ENCODE results near the gene DEPP1. TPM values are rescaled to one million over a fixed set of nuclear protein-coding genes. Genes with fewer than 3 reads are reported as not detected.
A peak's percentile ranks its signal among the peaks of the same experiment; 100 is the strongest.

Gene DEPP1
- total RNA-seq, 1 donor from 2014 or later, result 21.9 TPM

- H3K36me3 ChIP-seq (ENCODE audit: control insufficient read depth, insufficient read depth, low read length), result no peaks in the 10 kb centered on the region
- no peak overlapping the region for H3K4me3 ChIP-seq (ENCODE audit: low read depth, low read length)
- no peaks in the 10 kb centered on the region for H3K27me3 ChIP-seq (ENCODE audit: control insufficient read depth, insufficient read depth, low read length)
- TF ChIP-seq, protein P1, sequence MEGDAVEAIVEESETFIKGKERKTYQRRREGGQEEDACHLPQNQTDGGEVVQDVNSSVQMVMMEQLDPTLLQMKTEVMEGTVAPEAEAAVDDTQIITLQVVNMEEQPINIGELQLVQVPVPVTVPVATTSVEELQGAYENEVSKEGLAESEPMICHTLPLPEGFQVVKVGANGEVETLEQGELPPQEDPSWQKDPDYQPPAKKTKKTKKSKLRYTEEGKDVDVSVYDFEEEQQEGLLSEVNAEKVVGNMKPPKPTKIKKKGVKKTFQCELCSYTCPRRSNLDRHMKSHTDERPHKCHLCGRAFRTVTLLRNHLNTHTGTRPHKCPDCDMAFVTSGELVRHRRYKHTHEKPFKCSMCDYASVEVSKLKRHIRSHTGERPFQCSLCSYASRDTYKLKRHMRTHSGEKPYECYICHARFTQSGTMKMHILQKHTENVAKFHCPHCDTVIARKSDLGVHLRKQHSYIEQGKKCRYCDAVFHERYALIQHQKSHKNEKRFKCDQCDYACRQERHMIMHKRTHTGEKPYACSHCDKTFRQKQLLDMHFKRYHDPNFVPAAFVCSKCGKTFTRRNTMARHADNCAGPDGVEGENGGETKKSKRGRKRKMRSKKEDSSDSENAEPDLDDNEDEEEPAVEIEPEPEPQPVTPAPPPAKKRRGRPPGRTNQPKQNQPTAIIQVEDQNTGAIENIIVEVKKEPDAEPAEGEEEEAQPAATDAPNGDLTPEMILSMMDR (IDR thresholded peaks at IDR 0.05; ENCODE audit: insufficient read depth, low read length, poor library complexity, severe bottlenecking), result peak; percentile 46
- no peak for DNase-seq (ENCODE audit: low read depth)
These were observed 15.5 kb downstream of the DEPP1 start for GRCh38 chr10:44962870-44963738.

- TF ChIP-seq, protein P1 (IDR thresholded peaks at IDR 0.05; ENCODE audit: insufficient read depth, low read length, poor library complexity, severe bottlenecking), result no peak
- no peak for DNase-seq (ENCODE audit: low read depth)
- no peaks in the 10 kb centered on the region for H3K27me3 ChIP-seq (ENCODE audit: control insufficient read depth, insufficient read depth, low read length)
- H3K36me3 ChIP-seq (ENCODE audit: control insufficient read depth, insufficient read depth, low read length), result no peaks in the 10 kb centered on the region
- H3K4me3 ChIP-seq (ENCODE audit: low read depth, low read length), result no peak overlapping the region
These were observed 16.5 kb downstream of the DEPP1 start for GRCh38 chr10:44961931-44962750.

DNA sequence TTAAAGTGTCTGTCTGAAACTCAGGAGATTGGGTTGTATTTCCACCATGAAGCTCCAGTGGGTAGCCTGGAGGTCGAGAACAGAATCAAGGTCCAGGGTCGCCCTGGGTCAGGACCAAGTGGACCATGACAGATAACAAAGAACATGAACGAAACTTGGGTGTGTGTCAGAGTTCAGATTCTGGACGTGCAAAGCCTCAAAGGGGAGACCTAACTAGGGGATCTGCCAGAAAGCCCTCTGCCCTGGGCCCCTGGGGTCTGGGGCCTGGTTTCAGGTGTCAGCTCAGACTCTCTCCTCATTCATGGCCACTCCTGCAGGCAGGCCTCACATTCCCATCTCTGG, 17.4 kb downstream of the DEPP1 start:
- no peak for DNase-seq (ENCODE audit: low read depth)
- no peaks in the 10 kb centered on the region for H3K27me3 ChIP-seq (ENCODE audit: control insufficient read depth, insufficient read depth, low read length)
- H3K4me3 ChIP-seq (ENCODE audit: low read depth, low read length), result no peak overlapping the region
- TF ChIP-seq, protein P1 (IDR thresholded peaks at IDR 0.05; ENCODE audit: insufficient read depth, low read length, poor library complexity, severe bottlenecking), result no peak
- no peaks in the 10 kb centered on the region for H3K36me3 ChIP-seq (ENCODE audit: control insufficient read depth, insufficient read depth, low read length)

DNA sequence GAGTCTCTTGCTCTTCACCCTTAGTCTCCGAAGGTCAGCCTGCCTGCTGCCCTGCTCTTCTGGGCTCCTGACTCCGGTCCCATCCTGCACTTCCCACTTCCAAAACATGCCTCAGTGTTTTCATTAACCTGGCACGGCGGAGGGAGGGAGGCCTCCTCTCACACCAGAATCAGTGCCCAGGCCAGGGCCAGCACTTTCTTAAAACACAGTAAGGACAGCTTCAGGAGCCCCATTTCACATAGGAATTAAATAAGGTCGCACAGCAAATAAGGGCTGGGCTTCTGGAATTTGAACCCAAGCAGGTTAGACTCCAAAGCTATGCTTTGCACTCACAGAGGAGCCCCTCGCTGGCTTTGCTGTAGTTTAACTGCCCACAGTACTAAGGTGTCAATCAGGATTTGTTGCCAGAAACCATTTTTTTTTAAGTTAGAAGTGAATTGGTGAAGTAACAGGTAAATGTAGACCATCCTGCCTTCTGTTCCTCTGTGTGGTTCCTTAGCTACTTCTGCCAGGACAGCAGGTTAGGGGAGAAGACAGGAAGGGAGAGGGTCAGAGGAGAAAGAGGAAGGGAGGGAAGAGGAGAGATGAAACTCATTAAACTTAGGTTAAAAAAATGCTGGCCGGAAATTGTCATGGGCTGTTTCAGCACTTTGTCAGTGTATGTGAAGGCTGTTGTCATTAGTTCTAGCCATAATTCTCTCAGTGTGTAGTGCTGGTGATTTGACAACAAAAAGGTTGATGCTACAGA, 18.0 kb downstream of the DEPP1 start:
- no peak for DNase-seq (ENCODE audit: low read depth)
- Histone ChIP-seq H3K4me3 (ENCODE audit: low read depth, low read length) (peak overlapping the region; percentile 52), H3K36me3 (ENCODE audit: control insufficient read depth, insufficient read depth, low read length) (no peaks in the 10 kb centered on the region), H3K27me3 (ENCODE audit: control insufficient read depth, insufficient read depth, low read length) (no peaks in the 10 kb centered on the region)
- TF ChIP-seq, protein P1 (IDR thresholded peaks at IDR 0.05; ENCODE audit: insufficient read depth, low read length, poor library complexity, severe bottlenecking), result no peak

DNA sequence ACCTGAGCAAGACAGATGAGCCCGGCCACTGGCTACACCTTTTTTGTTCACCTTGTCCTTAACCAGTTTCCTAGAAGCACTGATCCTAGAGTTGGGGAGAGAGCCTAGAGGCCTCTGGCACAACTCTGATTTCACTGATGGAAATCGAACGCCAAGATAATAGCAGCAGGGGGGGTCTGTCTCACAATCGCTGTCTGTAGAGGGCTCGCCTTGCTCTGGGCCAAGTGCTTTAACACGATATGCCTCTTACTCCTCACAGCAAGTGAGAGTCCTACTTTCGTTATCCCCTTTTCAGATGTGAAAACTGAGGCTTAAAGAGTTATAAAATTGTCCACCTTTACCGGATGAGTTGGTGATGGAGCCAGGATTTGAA, 18.5 kb downstream of the DEPP1 start:
- H3K36me3 ChIP-seq (ENCODE audit: control insufficient read depth, insufficient read depth, low read length), result no peaks in the 10 kb centered on the region
- DNase-seq (ENCODE audit: low read depth), result no peak
- no peaks in the 10 kb centered on the region for H3K27me3 ChIP-seq (ENCODE audit: control insufficient read depth, insufficient read depth, low read length)
- TF ChIP-seq, protein P1 (IDR thresholded peaks at IDR 0.05; ENCODE audit: insufficient read depth, low read length, poor library complexity, severe bottlenecking), result no peak
- H3K4me3 ChIP-seq (ENCODE audit: low read depth, low read length), result peak overlapping the region; percentile 52
